CD14-positive monocyte (primary cell): Measurements from ENCODE around the gene DDN. TPM values are rescaled to one million over a fixed set of nuclear protein-coding genes. Genes with fewer than 3 reads are reported as not detected.

Experiments used
- DNase-seq, 3 donors: peaks; one replicate each; pipeline ENCODE4 v3.0.0-alpha.2; 2011 to 2022
- H2AFZ ChIP-seq: 2 replicates; pipeline ENCODE4 v1.6.0; 2012; ENCODE audit warnings: mild to moderate bottlenecking, low read depth, low read length, inconsistent platforms; ENCODE audit not compliant: insufficient read depth, poor library complexity, severe bottlenecking
- H3K27ac ChIP-seq, 2 donors: 1 replicate in 1 of 2; 2 replicates in 1 of 2; pipeline ENCODE4 v1.5.1; 2012 to 2013; ENCODE audit warnings: low read length in 2 of 2, control low read depth in 1 of 2, inconsistent platforms in 1 of 2, low read depth in 1 of 2, mild to moderate bottlenecking in 1 of 2
- H3K27me3 ChIP-seq, 2 donors: one replicate each; pipeline versions ENCODE4 v1.6.0 to v1.6.1; 2011 to 2013; ENCODE audit warnings: low read length in 2 of 2; ENCODE audit not compliant: control insufficient read depth in 2 of 2, insufficient read depth in 2 of 2
- H3K36me3 ChIP-seq, 2 donors: replicated peaks in 1 of 2; 1 replicate in 1 of 2; 2 replicates in 1 of 2; pipeline versions ENCODE4 v1.5.1 to v1.6.1; 2012 to 2013; ENCODE audit warnings: low read length in 2 of 2, control low read depth in 1 of 2, inconsistent platforms in 1 of 2, mild to moderate bottlenecking in 1 of 2; ENCODE audit not compliant: insufficient read depth in 2 of 2, control insufficient read depth in 1 of 2
- H3K4me1 ChIP-seq, 2 donors: 1 replicate in 1 of 2; 2 replicates in 1 of 2; pipeline versions ENCODE4 v1.5.1 to v1.6.1; 2012 to 2013; ENCODE audit warnings: low read length in 2 of 2, control low read depth in 1 of 2, inconsistent platforms in 1 of 2, mild to moderate bottlenecking in 1 of 2, moderate library complexity in 1 of 2; ENCODE audit not compliant: insufficient read depth in 2 of 2, control insufficient read depth in 1 of 2
- H3K4me2 ChIP-seq: replicated peaks from 2 replicates; pipeline ENCODE3; 2012; ENCODE audit warnings: low read length, moderate library complexity, mild to moderate bottlenecking; ENCODE audit not compliant: poor library complexity, severe bottlenecking; ENCODE audit errors: extremely low read depth
- H3K4me3 ChIP-seq, 3 experiments: fragments of 200-600 bp in 1 of 3; sonication (generic) in 1 of 3; replicated peaks in 1 of 3; 1 replicate in 2 of 3; 2 replicates in 1 of 3; pipeline ENCODE4 v1.5.1; 2011 to 2013; ENCODE audit warnings: low read length in 3 of 3, mild to moderate bottlenecking in 3 of 3, control low read depth in 2 of 3, low read depth in 2 of 3, inconsistent platforms in 1 of 3, moderate library complexity in 1 of 3
- H3K79me2 ChIP-seq: 2 replicates; pipeline ENCODE4 v1.6.0; 2012; ENCODE audit warnings: mild to moderate bottlenecking, control low read depth, inconsistent platforms, low read length, moderate library complexity; ENCODE audit not compliant: insufficient read depth
- H3K9ac ChIP-seq: 2 replicates; pipeline ENCODE4 v1.6.0; 2017; ENCODE audit warnings: low read length, mild to moderate bottlenecking; ENCODE audit not compliant: insufficient read depth, poor library complexity, severe bottlenecking
- H3K9me3 ChIP-seq, 2 donors: replicated peaks in 1 of 2; 1 replicate in 1 of 2; 2 replicates in 1 of 2; pipeline versions ENCODE4 v1.5.1 to v1.6.1; 2012 to 2013; ENCODE audit warnings: low read length in 2 of 2, control low read depth in 1 of 2; ENCODE audit not compliant: control insufficient read depth in 1 of 2, insufficient read depth in 1 of 2
- H4K20me1 ChIP-seq: 2 replicates; pipeline ENCODE4 v1.6.0; 2012; ENCODE audit warnings: mild to moderate bottlenecking, low read length, control low read depth, moderate library complexity; ENCODE audit not compliant: insufficient read depth
- H3K27ac Mint-ChIP-seq, 7 donors: one replicate each; pipeline ENCODE4 v1.8.0; 2020; ENCODE audit warnings: mild to moderate bottlenecking in 7 of 7, mixed read lengths in 7 of 7, moderate library complexity in 6 of 7, inconsistent platforms in 2 of 7
- H3K27me3 Mint-ChIP-seq, 3 donors: one replicate each; pipeline ENCODE4 v1.8.0; 2021 to 2022; ENCODE audit warnings: low read depth in 3 of 3, mild to moderate bottlenecking in 3 of 3, mixed read lengths in 3 of 3, moderate library complexity in 3 of 3, inconsistent platforms in 1 of 3
- H3K36me3 Mint-ChIP-seq, 2 donors: one replicate each; pipeline ENCODE4 v1.8.0; 2020; ENCODE audit warnings: mixed read lengths in 2 of 2, inconsistent platforms in 1 of 2, mild to moderate bottlenecking in 1 of 2
- H3K4me1 Mint-ChIP-seq: one replicate; pipeline ENCODE4 v1.8.0; 2020; ENCODE audit warnings: mild to moderate bottlenecking, mixed read lengths
- H3K4me3 Mint-ChIP-seq, 2 donors: one replicate each; pipeline ENCODE4 v1.8.0; 2020; ENCODE audit warnings: mild to moderate bottlenecking in 2 of 2, mixed read lengths in 2 of 2, moderate library complexity in 1 of 2
- H3K9me3 Mint-ChIP-seq, 7 donors: one replicate each; pipeline ENCODE4 v1.8.0; 2020 to 2022; ENCODE audit warnings: mixed read lengths in 7 of 7, mild to moderate bottlenecking in 6 of 7, moderate library complexity in 6 of 7, inconsistent platforms in 2 of 7
- whole genome bisulfite sequencing: methylation state at CpG from one replicate; pipeline ENCODE4 v1.1.5; 2013; ENCODE audit warnings: missing lambda C conversion rate; ENCODE audit not compliant: insufficient coverage; 5-methylcytosine and 5-hydroxymethylcytosine counted together
- intact Hi-C, 2 donors: fragments of 100-400 bp; cut with micrococcal nuclease; formaldehyde crosslinking; loops; one replicate each; pipeline versions ENCODE4 v1.15.0 to v1.15.1; 2023
- polyA plus RNA-seq, 3 donors: library from polyadenylated mRNA; depleted of rRNA in 1 of 3; unstranded in 2 of 3; stranded (reverse) in 1 of 3; fragments of 300-500 nt in 2 of 3; fragments of >200 nt in 1 of 3; fragmentation: Illumina TruSeq in 2 of 3; gene quantifications; 1 replicate in 2 of 3; 2 replicates in 1 of 3; pipeline ENCODE4 v1.2.3, GENCODE V29; 2012 to 2021
- TF ChIP-seq, protein P1 (sequence below): fragments of 200-600 bp; IDR thresholded peaks from one replicate; pipeline ENCODE4 v1.8.0; 2022; ENCODE audit warnings: antibody characterized with exemption, mild to moderate bottlenecking

DDN gene
- polyA plus RNA-seq, 3 donors, result 0.27 TPM; not detected in 2

DNA sequence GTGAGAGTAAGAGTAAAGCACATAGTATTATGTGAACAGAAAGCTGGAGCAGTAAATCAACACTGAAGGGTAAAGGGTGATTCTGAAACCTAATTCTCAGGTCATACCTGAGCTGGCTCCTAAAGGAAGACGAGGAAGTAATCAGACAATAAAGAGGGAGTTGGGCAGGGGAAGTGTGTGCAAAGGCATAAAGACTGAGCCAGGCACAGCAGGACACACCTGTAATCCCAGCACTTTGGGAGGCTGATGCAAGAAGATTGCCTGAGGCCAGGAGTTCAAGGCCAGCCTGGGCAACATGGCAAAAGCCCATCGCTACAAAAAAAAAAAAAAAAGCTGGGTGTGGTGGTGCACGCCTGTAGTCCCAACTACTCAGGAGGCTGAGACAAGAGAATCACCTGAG is 51.4 kb downstream of the DDN start:
- Histone ChIP-seq H3K9me3 (no peaks in the 10 kb centered on the region), H3K9ac (no peak overlapping the region), H3K79me2 (peaks cover 96% of the 10 kb centered on the region), H3K27me3 (no peaks in the 10 kb centered on the region), H3K27ac (no peak overlapping the region), H4K20me1 (peaks cover 96% of the 10 kb centered on the region), H3K36me3 (peaks cover 13 to 66% of the 10 kb centered on the region in 2 donors), H3K4me2 (no peak overlapping the region), H3K4me1 (no peaks in the 10 kb centered on the region), H2AFZ (no peak overlapping the region), H3K4me3 (no peak overlapping the region)
- Mint-ChIP-seq H3K9me3 (peaks cover 0 to 2% (median 0%) of the 10 kb centered on the region in 7 donors), H3K27me3 (no peaks in the 10 kb centered on the region), H3K4me3 (no peak overlapping the region), H3K4me1 (peaks cover 6% of the 10 kb centered on the region), H3K27ac (peak overlapping the region in 3 of 7 donors; percentile 37 to 73 (median 72)), H3K36me3 (peaks cover 39 to 60% of the 10 kb centered on the region in 2 donors)
- TF ChIP-seq, protein P1, sequence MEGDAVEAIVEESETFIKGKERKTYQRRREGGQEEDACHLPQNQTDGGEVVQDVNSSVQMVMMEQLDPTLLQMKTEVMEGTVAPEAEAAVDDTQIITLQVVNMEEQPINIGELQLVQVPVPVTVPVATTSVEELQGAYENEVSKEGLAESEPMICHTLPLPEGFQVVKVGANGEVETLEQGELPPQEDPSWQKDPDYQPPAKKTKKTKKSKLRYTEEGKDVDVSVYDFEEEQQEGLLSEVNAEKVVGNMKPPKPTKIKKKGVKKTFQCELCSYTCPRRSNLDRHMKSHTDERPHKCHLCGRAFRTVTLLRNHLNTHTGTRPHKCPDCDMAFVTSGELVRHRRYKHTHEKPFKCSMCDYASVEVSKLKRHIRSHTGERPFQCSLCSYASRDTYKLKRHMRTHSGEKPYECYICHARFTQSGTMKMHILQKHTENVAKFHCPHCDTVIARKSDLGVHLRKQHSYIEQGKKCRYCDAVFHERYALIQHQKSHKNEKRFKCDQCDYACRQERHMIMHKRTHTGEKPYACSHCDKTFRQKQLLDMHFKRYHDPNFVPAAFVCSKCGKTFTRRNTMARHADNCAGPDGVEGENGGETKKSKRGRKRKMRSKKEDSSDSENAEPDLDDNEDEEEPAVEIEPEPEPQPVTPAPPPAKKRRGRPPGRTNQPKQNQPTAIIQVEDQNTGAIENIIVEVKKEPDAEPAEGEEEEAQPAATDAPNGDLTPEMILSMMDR, result no peak
- intact Hi-C loops, result no loop called here
- WGBS, result 100% methylated on average over 1 of the region's 3 CpGs
- DNase-seq, result no peak

DNA sequence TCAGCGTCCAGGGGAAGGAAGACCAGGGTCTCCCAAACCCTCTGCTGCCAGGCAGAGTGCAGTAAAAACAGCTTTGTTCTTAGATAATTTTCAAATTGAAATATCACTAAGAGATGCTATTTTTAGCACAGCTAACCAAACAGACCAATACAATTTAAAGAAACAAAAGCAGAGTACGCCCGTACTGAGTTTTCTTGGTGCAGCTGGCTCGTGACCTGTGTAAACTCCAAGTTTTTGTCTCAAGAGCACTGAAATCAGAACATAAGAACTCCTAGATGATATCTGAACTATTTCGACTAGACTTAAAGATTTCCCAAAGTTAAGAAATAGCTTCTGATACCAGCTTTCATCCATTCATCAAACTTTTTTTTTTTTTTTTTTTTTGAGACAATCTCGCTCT is 52.2 kb downstream of the DDN start:
- Histone ChIP-seq H3K4me2 (no peak overlapping the region), H3K4me1 (no peaks in the 10 kb centered on the region), H3K79me2 (peaks cover 96% of the 10 kb centered on the region), H3K4me3 (no peak overlapping the region), H3K9ac (no peak overlapping the region), H2AFZ (no peak overlapping the region), H3K9me3 (no peaks in the 10 kb centered on the region), H3K27me3 (no peaks in the 10 kb centered on the region), H3K27ac (no peak overlapping the region), H3K36me3 (peaks cover 10 to 66% of the 10 kb centered on the region in 2 donors), H4K20me1 (peaks cover 96% of the 10 kb centered on the region)
- Mint-ChIP-seq H3K36me3 (peaks cover 39 to 60% of the 10 kb centered on the region in 2 donors), H3K4me1 (peaks cover 8% of the 10 kb centered on the region), H3K27ac (peak overlapping the region in 3 of 7 donors; percentile 15 to 73 (median 32)), H3K4me3 (no peak overlapping the region), H3K9me3 (peaks cover 0 to 2% (median 0%) of the 10 kb centered on the region in 7 donors), H3K27me3 (no peaks in the 10 kb centered on the region)
- WGBS, result 87% methylated on average over 5 of the region's 6 CpGs
- TF ChIP-seq, protein P1, result no peak
- intact Hi-C loops, result no loop called here
- no peak for DNase-seq
